Cardiac fibroblast (primary cell): ENCODE data around the gene TMEM114.

ENCODE experiments used
- DNase-seq, 2 donors: peaks; one replicate each; pipeline versions ENCODE4 v3.0.0 to v3.0.0-alpha.2; 2010; ENCODE audit warnings: low read depth in 2 of 2
- H3K4me3 ChIP-seq, 2 donors: replicated peaks in 1 of 2; 1 replicate in 1 of 2; 2 replicates in 1 of 2; pipeline ENCODE4 v1.5.1; 2011; ENCODE audit warnings: low read depth in 2 of 2, low read length in 2 of 2, mild to moderate bottlenecking in 2 of 2, moderate library complexity in 1 of 2
- CTCF ChIP-seq: IDR thresholded peaks from one replicate; pipeline ENCODE4 v1.5.1; 2011; ENCODE audit warnings: low read depth, mild to moderate bottlenecking, low read length, inconsistent platforms

The TMEM114 gene

GRCh38 chr16:8555400-8555799, 34.9 kb downstream of the TMEM114 start:
- no peak for DNase-seq
- TF ChIP-seq CTCF, result no peak
- no peak overlapping the region for H3K4me3 ChIP-seq

- no peak for DNase-seq
- no peak overlapping the region for H3K4me3 ChIP-seq
- TF ChIP-seq CTCF, result no peak
Observed at GRCh38 chr16:8554881-8555280, 35.4 kb downstream of the TMEM114 start.

GRCh38 chr16:8554022-8554421, 36.3 kb downstream of the TMEM114 start:
- no peak for TF ChIP-seq CTCF
- H3K4me3 ChIP-seq, result no peak overlapping the region
- DNase-seq, result no peak

GRCh38 chr16:8552487-8553221, 37.7 kb downstream of the TMEM114 start:
- H3K4me3 ChIP-seq, result no peak overlapping the region
- no peak for TF ChIP-seq CTCF
- no peak for DNase-seq

- no peak overlapping the region for H3K4me3 ChIP-seq
- no peak for DNase-seq
- TF ChIP-seq CTCF, result no peak
Observed at GRCh38 chr16:8551388-8552332, 38.7 kb downstream of the TMEM114 start.

- H3K4me3 ChIP-seq, result no peak overlapping the region
- DNase-seq, result no peak
- no peak for TF ChIP-seq CTCF
Observed at GRCh38 chr16:8550728-8551387, 39.5 kb downstream of the TMEM114 start.
